ENCODE data around the gene SGSM2. TPM values are rescaled to one million over a fixed set of nuclear protein-coding genes. Genes with fewer than 3 reads are reported as not detected.

The SGSM2 gene
- total and polyA plus RNA-seq, 2 donors (not counting 1 experiment from before 2014, with no cell fraction given), result 139 to 181 TPM

GRCh38 chr17:2372180-2372579 is 34.9 kb downstream of the SGSM2 start:
- intact Hi-C loops (cut with micrococcal nuclease), result no loop called here
- H3K9me3 Mint-ChIP-seq (ENCODE audit: insufficient read depth), result no peaks in the 10 kb centered on the region
- no peak overlapping the region for H2AFZ ChIP-seq (ENCODE audit: insufficient read depth, low read depth, low read length, poor library complexity, severe bottlenecking)
- POLR2A ChIA-PET, result no interaction called here
- H3K4me1 ChIP-seq (ENCODE audit: control insufficient read depth in 2 of 2, insufficient read depth in 2 of 2, low read length in 2 of 2), result no peaks in the 10 kb centered on the region
- TF ChIP-seq CTCF (IDR thresholded peaks at IDR 0.05) (no peak), EZH2 (IDR thresholded peaks at IDR 0.05; ENCODE audit: borderline replicate concordance, insufficient read depth, low read depth, low read length, poor library complexity, severe bottlenecking) (no peak)
- H3K4me3 Mint-ChIP-seq, result no peak overlapping the region
- H3K36me3 ChIP-seq (replicated peaks in 1 of 2; ENCODE audit: control extremely low read depth in 1 of 2, control insufficient read depth in 1 of 2, extremely low read depth in 1 of 2, insufficient read depth in 2 of 2, low read length in 1 of 2), result peaks cover 0 to 5% of the 10 kb centered on the region in 2 experiments
- no peaks in the 10 kb centered on the region for H3K79me2 ChIP-seq (ENCODE audit: control insufficient read depth, insufficient read depth, low read length)
- no peak overlapping the region for H3K27ac Mint-ChIP-seq
- H3K4me2 ChIP-seq (replicated peaks; ENCODE audit: low read depth, low read length, poor library complexity, severe bottlenecking), result no peak overlapping the region
- CTCF ChIA-PET, result no interaction called here
- H3K9me3 ChIP-seq (ENCODE audit: control extremely low read depth in 1 of 3, control insufficient read depth in 2 of 3, insufficient read depth in 1 of 3, low read length in 2 of 3), result no peaks in the 10 kb centered on the region
- ATAC-seq (ENCODE audit: low read depth), result no peak
- no peaks in the 10 kb centered on the region for H4K20me1 ChIP-seq (ENCODE audit: control insufficient read depth, insufficient read depth, low read length, poor library complexity, severe bottlenecking)
- 98% methylated on average over 26 of the region's 26 CpGs for WGBS (ENCODE audit: insufficient coverage)
- H3K9ac ChIP-seq (ENCODE audit: low read length), result no peak overlapping the region
- H3K27ac ChIP-seq (ENCODE audit: low read length in 2 of 2), result no peak overlapping the region
- no peaks in the 10 kb centered on the region for H3K27me3 ChIP-seq (replicated peaks in 1 of 4; ENCODE audit: control extremely low read depth in 1 of 4, control insufficient read depth in 3 of 4, insufficient read depth in 4 of 4, low read length in 3 of 4)
- H3K27me3 Mint-ChIP-seq, result no peaks in the 10 kb centered on the region
- H3K4me3 ChIP-seq (ENCODE audit: control extremely low read depth in 1 of 5, extremely low read depth in 1 of 5, insufficient read depth in 1 of 5, low read depth in 2 of 5, low read length in 4 of 5), result no peak overlapping the region
- H3K4me1 Mint-ChIP-seq, result no peaks in the 10 kb centered on the region
- no peak for DNase-seq

- ATAC-seq (ENCODE audit: low read depth), result no peak
- no peak overlapping the region for H3K27ac ChIP-seq (ENCODE audit: low read length in 2 of 2)
- no peaks in the 10 kb centered on the region for H3K9me3 Mint-ChIP-seq (ENCODE audit: insufficient read depth)
- no peak overlapping the region for H3K27ac Mint-ChIP-seq
- no peak for DNase-seq
- no peak overlapping the region for H2AFZ ChIP-seq (ENCODE audit: insufficient read depth, low read depth, low read length, poor library complexity, severe bottlenecking)
- H3K27me3 ChIP-seq (replicated peaks in 1 of 4; ENCODE audit: control extremely low read depth in 1 of 4, control insufficient read depth in 3 of 4, insufficient read depth in 4 of 4, low read length in 3 of 4), result no peaks in the 10 kb centered on the region
- no peaks in the 10 kb centered on the region for H3K79me2 ChIP-seq (ENCODE audit: control insufficient read depth, insufficient read depth, low read length)
- H3K4me3 Mint-ChIP-seq, result no peak overlapping the region
- no peak overlapping the region for H3K4me3 ChIP-seq (ENCODE audit: control extremely low read depth in 1 of 5, extremely low read depth in 1 of 5, insufficient read depth in 1 of 5, low read depth in 2 of 5, low read length in 4 of 5)
- no peaks in the 10 kb centered on the region for H3K4me1 Mint-ChIP-seq
- no peaks in the 10 kb centered on the region for H4K20me1 ChIP-seq (ENCODE audit: control insufficient read depth, insufficient read depth, low read length, poor library complexity, severe bottlenecking)
- no peaks in the 10 kb centered on the region for H3K4me1 ChIP-seq (ENCODE audit: control insufficient read depth in 2 of 2, insufficient read depth in 2 of 2, low read length in 2 of 2)
- no peaks in the 10 kb centered on the region for H3K27me3 Mint-ChIP-seq
- intact Hi-C loops (cut with micrococcal nuclease), result no loop called here
- no peaks in the 10 kb centered on the region for H3K9me3 ChIP-seq (ENCODE audit: control extremely low read depth in 1 of 3, control insufficient read depth in 2 of 3, insufficient read depth in 1 of 3, low read length in 2 of 3)
- TF ChIP-seq EZH2 (IDR thresholded peaks at IDR 0.05; ENCODE audit: borderline replicate concordance, insufficient read depth, low read depth, low read length, poor library complexity, severe bottlenecking), result no peak
- TF ChIP-seq CTCF (IDR thresholded peaks at IDR 0.05), result no peak
- ChIA-PET POLR2A (no interaction called here), CTCF (interaction anchor here (2.3 kb wide), 1 partner anchor 10 kb away, joined by 13 read pairs; no protein-coding TSS in a partner anchor)
- 97% methylated on average over 16 of the region's 16 CpGs for WGBS (ENCODE audit: insufficient coverage)
- H3K4me2 ChIP-seq (replicated peaks; ENCODE audit: low read depth, low read length, poor library complexity, severe bottlenecking), result no peak overlapping the region
- H3K9ac ChIP-seq (ENCODE audit: low read length), result no peak overlapping the region
- peaks cover 0 to 7% of the 10 kb centered on the region in 2 experiments for H3K36me3 ChIP-seq (replicated peaks in 1 of 2; ENCODE audit: control extremely low read depth in 1 of 2, control insufficient read depth in 1 of 2, extremely low read depth in 1 of 2, insufficient read depth in 2 of 2, low read length in 1 of 2)
Observed at GRCh38 chr17:2372681-2373080, 35.4 kb downstream of the SGSM2 start.
